ENCODE measurements around the gene CSNK1E.

CSNK1E gene

DNA sequence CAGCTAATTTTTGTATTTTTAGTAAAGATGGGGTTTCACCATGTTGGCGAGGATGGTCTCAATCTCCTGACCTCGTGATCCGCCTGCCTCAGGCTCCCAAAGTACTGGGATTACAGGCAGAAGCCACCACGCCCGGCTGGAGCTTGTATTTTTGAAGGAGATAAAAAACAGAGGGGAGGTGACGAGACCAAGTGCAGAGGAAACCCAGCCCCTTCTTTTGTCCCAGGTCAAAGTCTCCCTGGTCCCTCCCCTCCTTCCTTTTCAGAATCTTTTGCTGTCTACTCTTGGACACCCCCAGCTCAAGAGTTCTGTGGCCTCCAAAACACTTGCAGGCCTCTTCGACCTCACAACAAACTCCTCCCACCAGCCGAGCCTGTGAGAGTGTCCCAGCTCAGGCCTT, 32.2 kb downstream of the CSNK1E start:
- TF ChIP-seq, protein P1, sequence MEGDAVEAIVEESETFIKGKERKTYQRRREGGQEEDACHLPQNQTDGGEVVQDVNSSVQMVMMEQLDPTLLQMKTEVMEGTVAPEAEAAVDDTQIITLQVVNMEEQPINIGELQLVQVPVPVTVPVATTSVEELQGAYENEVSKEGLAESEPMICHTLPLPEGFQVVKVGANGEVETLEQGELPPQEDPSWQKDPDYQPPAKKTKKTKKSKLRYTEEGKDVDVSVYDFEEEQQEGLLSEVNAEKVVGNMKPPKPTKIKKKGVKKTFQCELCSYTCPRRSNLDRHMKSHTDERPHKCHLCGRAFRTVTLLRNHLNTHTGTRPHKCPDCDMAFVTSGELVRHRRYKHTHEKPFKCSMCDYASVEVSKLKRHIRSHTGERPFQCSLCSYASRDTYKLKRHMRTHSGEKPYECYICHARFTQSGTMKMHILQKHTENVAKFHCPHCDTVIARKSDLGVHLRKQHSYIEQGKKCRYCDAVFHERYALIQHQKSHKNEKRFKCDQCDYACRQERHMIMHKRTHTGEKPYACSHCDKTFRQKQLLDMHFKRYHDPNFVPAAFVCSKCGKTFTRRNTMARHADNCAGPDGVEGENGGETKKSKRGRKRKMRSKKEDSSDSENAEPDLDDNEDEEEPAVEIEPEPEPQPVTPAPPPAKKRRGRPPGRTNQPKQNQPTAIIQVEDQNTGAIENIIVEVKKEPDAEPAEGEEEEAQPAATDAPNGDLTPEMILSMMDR (IDR thresholded peaks at IDR 0.05; ENCODE audit: insufficient read depth, low read length, missing control alignments), result no peak
- ChIA-PET POLR2A (no interaction called here), CTCF (interaction anchor here (0.7 to 1.5 kb wide), 4 partner anchors 10 to 232 kb away, joined by 3 to 4 read pairs (median 4); no protein-coding TSS in a partner anchor)
- no peak for DNase-seq (ENCODE audit: low read depth, low spot score)
- no peak overlapping the region for H3K4me3 ChIP-seq (ENCODE audit: low read depth, low read length)

DNA sequence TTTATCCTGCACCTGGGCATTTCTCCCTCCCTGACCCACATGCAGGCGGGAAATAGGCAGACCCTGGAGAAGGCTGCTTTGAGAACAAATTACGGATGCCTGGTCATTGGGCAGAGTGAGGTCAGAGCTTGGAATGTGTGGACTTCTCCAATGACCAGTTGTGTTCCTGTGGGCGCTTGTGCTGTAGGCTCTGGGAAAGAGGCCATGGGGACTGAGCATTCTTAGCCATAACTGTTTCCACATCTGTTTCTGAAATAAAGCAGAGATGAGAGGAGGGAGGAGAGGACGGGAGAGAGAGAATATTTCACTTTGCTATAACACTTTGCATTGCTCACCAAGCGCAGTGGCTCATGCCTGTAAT, 33.2 kb downstream of the CSNK1E start:
- ChIA-PET POLR2A (interaction anchor here (1.2 kb wide), 1 partner anchor 11 kb away, joined by 4 read pairs; the partner anchor contains the start of gene TMEM184B), CTCF (interaction anchor here (0.6 to 1.5 kb wide), 4 partner anchors 11 to 441 kb away, joined by 3 to 4 read pairs (median 3); no protein-coding TSS in a partner anchor)
- no peak overlapping the region for H3K4me3 ChIP-seq (ENCODE audit: low read depth, low read length)
- peak; percentile 58 for DNase-seq (ENCODE audit: low read depth, low spot score)
- TF ChIP-seq, protein P1 (IDR thresholded peaks at IDR 0.05; ENCODE audit: insufficient read depth, low read length, missing control alignments), result no peak

DNA sequence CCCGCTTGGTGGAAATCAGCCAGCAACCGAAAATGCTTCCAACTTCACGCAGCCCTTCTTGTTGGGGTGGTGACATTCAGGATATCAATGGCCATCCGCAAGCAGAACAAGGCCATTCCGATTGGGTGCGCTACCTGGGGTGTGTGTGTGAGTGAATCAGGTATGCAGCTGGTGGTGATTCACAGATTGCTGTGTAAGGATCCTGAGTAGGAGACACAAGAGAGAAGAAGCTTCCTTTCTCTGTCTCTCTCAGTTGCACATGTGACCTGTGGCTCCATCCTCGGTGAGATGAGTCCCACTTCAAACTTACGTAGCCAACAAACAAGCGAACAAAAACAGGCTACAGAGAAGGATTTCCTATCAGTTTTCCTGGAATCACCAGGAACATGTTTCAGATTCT, 34.8 kb downstream of the CSNK1E start:
- POLR2A ChIA-PET, result interaction anchor here (0.7 kb wide), 1 partner anchor 18 kb away, joined by 3 read pairs; no protein-coding TSS in a partner anchor
- CTCF ChIA-PET, result interaction anchor here (1.2 kb wide), 1 partner anchor 230 kb away, joined by 3 read pairs; no protein-coding TSS in a partner anchor
- TF ChIP-seq, protein P1 (IDR thresholded peaks at IDR 0.05; ENCODE audit: insufficient read depth, low read length, missing control alignments), result no peak
- DNase-seq (ENCODE audit: low read depth, low spot score), result no peak
- H3K4me3 ChIP-seq (ENCODE audit: low read depth, low read length), result no peak overlapping the region

DNA sequence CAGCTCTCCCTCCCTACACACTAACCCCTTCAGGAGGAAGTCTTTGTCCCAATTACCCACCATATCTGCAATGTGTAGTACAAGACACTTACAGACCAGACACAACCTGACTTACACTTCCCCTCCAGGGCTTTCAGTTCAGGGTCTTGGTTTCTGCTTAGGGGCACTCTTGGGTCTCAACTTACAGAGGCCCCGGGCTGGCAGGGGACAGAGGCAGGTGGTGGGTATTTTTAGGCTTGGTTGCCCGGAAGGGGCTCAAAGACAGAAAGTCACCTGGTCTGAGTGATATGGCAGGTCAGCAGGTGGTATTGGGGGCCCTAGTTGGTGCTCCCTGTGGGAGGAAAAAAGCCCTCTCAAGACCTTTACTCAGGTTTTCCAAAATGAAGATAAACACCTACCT, 41.1 kb downstream of the CSNK1E start:
- ChIA-PET POLR2A (no interaction called here), CTCF (no interaction called here)
- DNase-seq (ENCODE audit: low read depth, low spot score), result no peak
- H3K4me3 ChIP-seq (ENCODE audit: low read depth, low read length), result no peak overlapping the region
- TF ChIP-seq, protein P1 (IDR thresholded peaks at IDR 0.05; ENCODE audit: insufficient read depth, low read length, missing control alignments), result no peak

DNA sequence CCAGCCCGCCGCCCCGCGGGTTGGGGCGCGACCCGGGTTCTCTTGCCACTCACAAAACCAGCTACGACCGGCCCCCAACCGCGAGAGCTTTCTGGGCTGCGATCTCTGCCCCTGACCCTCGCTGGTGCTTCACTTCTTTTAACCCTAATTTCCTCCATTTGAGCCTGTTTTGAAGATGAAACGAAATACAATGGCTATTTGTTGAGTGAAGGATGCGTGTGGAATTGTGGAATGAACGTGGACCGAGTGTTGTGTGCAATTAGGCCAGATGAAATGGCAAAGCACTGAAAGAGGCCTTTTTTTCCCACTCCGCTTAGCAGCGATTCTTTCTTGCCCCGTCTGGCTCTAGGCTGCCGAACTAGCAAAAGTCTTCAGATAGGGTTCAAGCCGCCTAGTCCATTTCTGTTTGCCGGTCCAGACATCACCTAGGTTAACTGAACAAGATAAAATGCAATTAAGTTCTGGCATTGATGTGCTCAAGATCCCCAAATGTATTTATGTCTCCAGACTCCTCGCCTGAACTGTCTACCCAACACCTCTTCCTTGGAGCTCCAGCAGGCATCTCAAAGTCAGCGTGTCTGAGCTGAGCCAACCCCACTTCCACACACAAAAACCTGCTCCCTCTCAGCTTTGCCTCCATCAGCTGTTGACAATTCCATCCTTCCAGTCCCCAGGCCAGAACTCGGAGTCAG, 44.0 kb downstream of the CSNK1E start:
- no peak for DNase-seq (ENCODE audit: low read depth, low spot score)
- ChIA-PET CTCF (interaction anchor here (0.8 to 4.3 kb wide), 2 partner anchors 10 to 159 kb away, joined by 3 to 13 read pairs; no protein-coding TSS in a partner anchor), POLR2A (interaction anchor here (1.3 kb wide), 1 partner anchor 71 kb away, joined by 3 read pairs; no protein-coding TSS in a partner anchor)
- TF ChIP-seq, protein P1 (IDR thresholded peaks at IDR 0.05; ENCODE audit: insufficient read depth, low read length, missing control alignments), result no peak
- H3K4me3 ChIP-seq (ENCODE audit: low read depth, low read length), result peak overlapping the region; percentile 56

DNA sequence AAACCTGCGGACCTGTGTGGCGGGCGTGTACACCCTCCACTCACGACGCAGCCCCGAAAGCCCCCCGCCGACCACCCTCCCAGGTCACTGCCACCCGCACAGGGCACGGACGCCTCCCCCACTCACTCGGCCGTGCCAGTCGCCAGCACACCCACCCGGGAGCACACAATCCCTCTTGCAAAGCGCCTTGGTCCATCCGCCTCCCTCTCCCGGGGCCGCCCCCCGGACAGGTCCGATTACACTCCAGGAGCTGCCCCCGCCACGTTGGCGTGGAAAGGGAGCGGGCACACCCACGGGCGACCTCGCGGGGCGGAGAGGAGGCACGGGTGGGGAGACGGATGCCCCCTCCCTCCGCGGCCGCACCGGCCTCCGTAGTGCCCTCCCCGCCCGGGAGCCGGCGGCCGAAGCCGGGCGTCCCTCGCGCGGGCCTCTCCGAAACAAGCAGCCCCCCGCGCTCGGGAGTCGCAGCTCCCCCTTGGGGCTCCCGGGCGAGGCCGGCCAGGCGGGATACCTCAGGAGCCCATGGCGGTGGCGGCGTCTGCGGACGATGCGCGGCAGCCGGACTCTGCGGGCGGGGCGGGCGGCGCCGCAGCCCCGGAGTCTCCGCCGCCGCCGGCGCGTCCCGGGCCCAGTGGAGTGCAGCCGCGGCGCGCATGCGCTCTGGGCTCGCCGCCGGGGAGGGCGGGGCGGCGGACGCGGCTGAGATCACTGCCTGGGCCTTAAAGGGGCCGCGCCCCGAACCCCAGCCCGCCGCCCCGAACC, 44.7 kb downstream of the CSNK1E start, which contains the start of gene TMEM184B:
TSS of gene TMEM184B (minus strand) at position 638 of the 762 bp plus-strand sequence. CDS start 25,049 bp downstream, outside the sequence.
- CTCF ChIA-PET, result interaction anchor here (0.8 to 4.3 kb wide), 3 partner anchors 11 to 198 kb away, joined by 3 to 13 read pairs (median 4); no protein-coding TSS in a partner anchor
- POLR2A ChIA-PET, result interaction anchor here (0.8 to 1.3 kb wide), 3 partner anchors 11 to 70 kb away, joined by 3 to 4 read pairs (median 3); no protein-coding TSS in a partner anchor
- TF ChIP-seq, protein P1 (IDR thresholded peaks at IDR 0.05; ENCODE audit: insufficient read depth, low read length, missing control alignments), result no peak
- H3K4me3 ChIP-seq (ENCODE audit: low read depth, low read length), result peak within 1 kb of the TSS; percentile 85
- DNase-seq (ENCODE audit: low read depth, low spot score), result no peak

Measured in AG04449 (cell line).